Naive thymus-derived CD4-positive, alpha-beta T cell (primary cell): ENCODE measurements around the gene LARP1. TPM values are rescaled to one million over a fixed set of nuclear protein-coding genes. Genes with fewer than 3 reads are reported as not detected.

ENCODE experiments used
- ATAC-seq: fragments of 150-1000 bp; cut with Tn5 transposase; 2 replicates; pipeline ENCODE4 v1.10.0; 2021; ENCODE audit warnings: mild to moderate bottlenecking, moderate library complexity
- CTCF ChIA-PET: fragments of 350-600 bp; sonication (Branson Sonifier 250); formaldehyde crosslinking; loops from one replicate; lab custom pipeline; 2021; ENCODE audit warnings: antibody characterized with exemption; lab: Charles Lee
- POLR2A ChIA-PET: fragments of 350-600 bp; sonication (Branson Sonifier 250); formaldehyde crosslinking; loops from one replicate; lab custom pipeline; 2021; ENCODE audit warnings: antibody characterized with exemption, inconsistent platforms; lab: Charles Lee
- DNase-seq, 9 donors: peaks; one replicate each; pipeline versions ENCODE4 v3.0.0 to v3.0.0-alpha.2; 2020 to 2022; ENCODE audit warnings: mixed read lengths in 1 of 9
- H3K27ac ChIP-seq: one replicate; pipeline ENCODE4 v1.7.0; 2013; ENCODE audit warnings: mild to moderate bottlenecking, low read depth, low read length, moderate library complexity
- H3K27me3 ChIP-seq, 2 donors: one replicate each; pipeline ENCODE4 v1.7.0; 2013; ENCODE audit warnings: low read length in 2 of 2, mild to moderate bottlenecking in 2 of 2, moderate library complexity in 2 of 2; ENCODE audit not compliant: control insufficient read depth in 2 of 2, insufficient read depth in 2 of 2
- H3K36me3 ChIP-seq, 3 experiments: 1 replicate in 2 of 3; 2 replicates in 1 of 3; pipeline ENCODE4 v1.7.0; 2013; ENCODE audit warnings: low read length in 3 of 3, mild to moderate bottlenecking in 3 of 3, moderate library complexity in 1 of 3; ENCODE audit not compliant: insufficient read depth in 3 of 3, control insufficient read depth in 2 of 3
- H3K4me1 ChIP-seq, 2 donors: one replicate each; pipeline ENCODE4 v1.7.0; 2013; ENCODE audit warnings: low read length in 2 of 2, mild to moderate bottlenecking in 2 of 2, moderate library complexity in 1 of 2; ENCODE audit not compliant: control insufficient read depth in 2 of 2, insufficient read depth in 2 of 2
- H3K4me3 ChIP-seq: 2 replicates; pipeline ENCODE4 v1.7.0; 2013; ENCODE audit warnings: mild to moderate bottlenecking, low read length
- H3K9me3 ChIP-seq, 3 experiments: 1 replicate in 2 of 3; 2 replicates in 1 of 3; pipeline ENCODE4 v1.7.0; 2013; ENCODE audit warnings: low read length in 3 of 3; ENCODE audit not compliant: control insufficient read depth in 2 of 3
- H3K27ac Mint-ChIP-seq, 9 donors: one replicate each; pipeline ENCODE4 v1.8.0; 2020 to 2022; ENCODE audit warnings: mixed read lengths in 9 of 9, mild to moderate bottlenecking in 8 of 9, moderate library complexity in 5 of 9, inconsistent platforms in 2 of 9
- H3K27me3 Mint-ChIP-seq, 5 donors: one replicate each; pipeline ENCODE4 v1.8.0; 2021 to 2022; ENCODE audit warnings: mixed read lengths in 5 of 5, mild to moderate bottlenecking in 1 of 5
- H3K36me3 Mint-ChIP-seq, 5 donors: one replicate each; pipeline ENCODE4 v1.8.0; 2020 to 2022; ENCODE audit warnings: mixed read lengths in 5 of 5, mild to moderate bottlenecking in 3 of 5, inconsistent platforms in 1 of 5
- H3K4me1 Mint-ChIP-seq, 7 donors: one replicate each; pipeline ENCODE4 v1.8.0; 2020 to 2022; ENCODE audit warnings: mixed read lengths in 7 of 7, mild to moderate bottlenecking in 3 of 7, inconsistent platforms in 1 of 7
- H3K4me3 Mint-ChIP-seq, 10 donors: one replicate each; pipeline ENCODE4 v1.8.0; 2020 to 2022; ENCODE audit warnings: mild to moderate bottlenecking in 10 of 10, mixed read lengths in 10 of 10, moderate library complexity in 6 of 10, inconsistent platforms in 2 of 10
- H3K9me3 Mint-ChIP-seq, 11 donors: one replicate each; pipeline ENCODE4 v1.8.0; 2020 to 2022; ENCODE audit warnings: mixed read lengths in 11 of 11, mild to moderate bottlenecking in 4 of 11, inconsistent platforms in 1 of 11, moderate library complexity in 1 of 11
- intact Hi-C, 2 donors: fragments of 100-400 bp; cut with micrococcal nuclease; formaldehyde crosslinking; loops; one replicate each; pipeline ENCODE4 v1.15.1; 2023
- polyA plus RNA-seq, 2 donors: library from polyadenylated mRNA; unstranded; fragments of 300-500 nt; fragmentation: Illumina TruSeq; gene quantifications; one replicate each; pipeline ENCODE4 v1.2.3, GENCODE V29; 2021
- total RNA-seq, 6 experiments: library from RNA in 5 of 6; stranded (reverse) in 5 of 6; gene quantifications; 1 replicate in 5 of 6; 2 replicates in 1 of 6; pipeline ENCODE4 v1.2.3 and lab custom pipeline; 2021 to 2026

The LARP1 gene
- total and polyA plus RNA-seq, 7 experiments from 2014 or later = 12.2 to 217 (median 139) TPM

DNA sequence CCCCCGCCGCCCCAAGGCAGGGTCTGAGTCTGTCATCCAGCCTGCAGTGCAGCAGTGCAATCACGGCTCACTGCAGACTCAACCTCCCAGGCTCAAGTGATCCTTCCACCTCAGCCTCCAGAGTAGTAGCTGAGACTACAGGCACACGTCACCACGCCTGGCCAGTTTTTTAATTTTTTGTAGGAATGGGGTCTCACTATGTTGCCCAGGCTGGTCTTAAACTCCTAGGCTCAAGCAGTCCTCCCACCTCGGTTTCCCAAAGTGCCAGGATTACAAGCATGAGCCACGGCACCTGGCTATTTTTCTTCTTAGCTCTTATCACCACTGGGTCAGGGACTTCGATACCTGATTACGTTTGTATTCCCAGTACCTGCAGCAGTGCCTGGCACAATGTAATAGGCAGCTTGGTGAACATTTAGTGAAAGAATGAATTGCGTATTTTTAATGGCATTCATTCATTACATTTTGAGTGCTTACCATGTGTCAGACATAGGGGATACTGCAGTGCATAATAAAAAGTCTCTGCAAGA lies 10.3 kb downstream of the LARP1 start:
- Mint-ChIP-seq H3K27ac (peak overlapping the region in 8 of 9 donors; percentile 13 to 87 (median 71)), H3K36me3 (peaks cover 0 to 9% (median 0%) of the 10 kb centered on the region in 5 donors), H3K4me1 (peaks cover 60 to 86% (median 73%) of the 10 kb centered on the region in 7 donors), H3K9me3 (no peaks in the 10 kb centered on the region), H3K4me3 (peak overlapping the region in 8 of 10 donors; percentile 0 to 74 (median 43)), H3K27me3 (no peaks in the 10 kb centered on the region)
- intact Hi-C loops = no loop called here
- no peaks in the 10 kb centered on the region for H3K27me3 ChIP-seq
- no peaks in the 10 kb centered on the region for H3K36me3 ChIP-seq
- POLR2A ChIA-PET = no interaction called here
- H3K27ac ChIP-seq = peak overlapping the region; percentile 25
- DNase-seq = no peak
- H3K4me1 ChIP-seq = peaks cover 58 to 76% of the 10 kb centered on the region in 2 donors
- no peak overlapping the region for H3K4me3 ChIP-seq
- ATAC-seq = no peak
- H3K9me3 ChIP-seq = no peaks in the 10 kb centered on the region
- CTCF ChIA-PET = no interaction called here

DNA sequence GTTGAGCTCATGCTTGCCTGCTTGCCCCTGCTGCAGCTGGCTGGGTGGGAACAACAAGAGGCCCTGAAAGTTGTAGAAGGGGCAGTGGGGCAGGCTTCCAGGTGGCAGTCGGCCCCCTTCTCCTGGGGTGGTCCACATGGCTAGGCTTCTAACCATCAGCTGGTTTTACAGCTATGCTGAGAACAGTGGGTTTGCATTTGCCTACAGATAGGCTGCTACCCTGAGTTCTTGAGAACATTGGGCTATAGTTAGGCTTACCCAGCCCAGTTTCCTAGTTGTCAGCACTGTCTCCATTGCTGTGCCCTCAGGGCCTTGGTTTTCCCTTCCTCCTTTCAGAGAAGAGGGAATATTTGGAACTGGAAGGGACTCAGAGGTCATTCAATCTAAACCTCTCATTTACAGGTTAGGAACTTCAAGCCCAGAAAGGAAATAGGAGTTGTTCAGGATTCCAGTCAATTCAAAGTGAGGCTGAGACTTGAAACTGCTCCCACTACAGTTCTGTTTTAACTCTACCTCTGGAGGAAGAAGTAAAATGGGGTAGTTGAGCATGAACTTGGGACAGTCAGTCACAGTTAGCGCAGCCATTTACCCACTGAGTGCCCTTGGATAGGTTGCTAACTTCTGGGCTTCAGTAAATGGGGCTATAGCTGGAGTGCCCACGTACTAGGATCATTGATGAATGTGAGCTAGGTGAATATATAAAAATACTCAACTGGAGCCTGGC lies 11.5 kb downstream of the LARP1 start:
- ChIA-PET CTCF (no interaction called here), POLR2A (interaction anchor here (0.9 to 2.6 kb wide), 5 partner anchors 9 to 92 kb away, joined by 3 to 14 read pairs (median 3); partner anchors contain the start of gene CNOT8)
- H3K36me3 Mint-ChIP-seq = peaks cover 0 to 15% (median 0%) of the 10 kb centered on the region in 5 donors
- no peaks in the 10 kb centered on the region for H3K27me3 Mint-ChIP-seq
- H3K4me3 ChIP-seq = no peak overlapping the region
- H3K36me3 ChIP-seq = no peaks in the 10 kb centered on the region
- H3K4me1 Mint-ChIP-seq = peaks cover 58 to 86% (median 73%) of the 10 kb centered on the region in 7 donors
- intact Hi-C loops = loop anchor here in 1 of 2 donors (1.0 to 2.0 kb wide), 2 partner anchors 8 to 18 kb away; no protein-coding TSS in a partner anchor
- peak overlapping the region; percentile 4 to 82 (median 70) for H3K27ac Mint-ChIP-seq
- H3K27me3 ChIP-seq = no peaks in the 10 kb centered on the region
- no peaks in the 10 kb centered on the region for H3K9me3 Mint-ChIP-seq
- H3K4me3 Mint-ChIP-seq = peak overlapping the region in 8 of 10 donors; percentile 17 to 78 (median 56)
- H3K9me3 ChIP-seq = no peaks in the 10 kb centered on the region
- ATAC-seq = no peak
- DNase-seq = no peak
- peaks cover 47 to 72% of the 10 kb centered on the region in 2 donors for H3K4me1 ChIP-seq
- H3K27ac ChIP-seq = peak overlapping the region; percentile 25

DNA sequence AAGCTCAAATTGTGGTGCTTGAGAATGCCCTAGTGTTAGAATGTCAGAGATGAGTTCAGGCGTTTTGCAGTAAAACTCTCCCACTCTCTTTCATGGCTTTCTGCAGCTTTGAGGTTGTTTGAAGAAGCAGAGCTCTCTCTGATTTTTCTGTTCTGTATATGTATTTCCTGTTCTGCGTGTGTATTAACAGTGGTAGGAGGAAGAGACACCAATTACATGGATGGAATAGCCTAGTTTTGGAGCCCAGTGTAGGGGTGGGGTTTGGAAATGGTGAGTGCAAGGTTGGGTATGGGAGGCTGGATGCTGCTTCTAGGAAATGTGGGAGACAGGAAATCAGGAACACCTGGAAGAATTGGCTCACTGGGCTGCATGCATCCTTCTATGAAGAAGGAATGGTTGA lies 12.4 kb downstream of the LARP1 start:
- Mint-ChIP-seq H3K4me1 (peaks cover 55 to 86% (median 75%) of the 10 kb centered on the region in 7 donors), H3K36me3 (peaks cover 0 to 15% (median 0%) of the 10 kb centered on the region in 5 donors)

DNA sequence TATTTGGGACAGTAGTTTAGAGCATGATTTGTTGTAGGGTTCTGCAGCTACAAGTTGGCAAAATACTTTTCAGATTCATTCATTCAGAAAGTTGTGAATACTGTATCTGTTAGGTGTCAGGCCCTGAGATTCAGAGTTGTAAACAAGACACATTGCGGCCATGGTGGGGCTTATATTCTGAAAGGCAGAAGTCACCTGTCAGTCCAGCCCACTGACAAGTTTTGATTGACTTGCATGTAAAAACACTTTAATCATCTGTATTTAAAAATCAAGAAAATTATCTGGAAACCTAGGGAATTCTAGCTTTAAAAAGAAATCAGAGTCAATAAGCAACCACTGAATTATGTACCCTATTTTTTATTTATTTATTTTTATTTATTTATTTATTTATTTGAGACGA lies 13.0 kb downstream of the LARP1 start:
- DNase-seq (no peak), ATAC-seq (no peak)
- H3K36me3 Mint-ChIP-seq = peaks cover 0 to 15% (median 0%) of the 10 kb centered on the region in 5 donors
- H3K27me3 Mint-ChIP-seq = no peaks in the 10 kb centered on the region
- ChIA-PET POLR2A (interaction anchor here (0.6 to 2.6 kb wide), 3 partner anchors 8 to 78 kb away, joined by 3 to 14 read pairs (median 4); no protein-coding TSS in a partner anchor), CTCF (interaction anchor here (0.7 kb wide), 1 partner anchor 12 kb away, joined by 3 read pairs; no protein-coding TSS in a partner anchor)
- peaks cover 58 to 89% (median 76%) of the 10 kb centered on the region in 7 donors for H3K4me1 Mint-ChIP-seq
- no peak overlapping the region for H3K4me3 ChIP-seq
- no peaks in the 10 kb centered on the region for H3K9me3 Mint-ChIP-seq
- H3K9me3 ChIP-seq = no peaks in the 10 kb centered on the region
- peak overlapping the region in 8 of 10 donors; percentile 50 to 82 (median 68) for H3K4me3 Mint-ChIP-seq
- no peaks in the 10 kb centered on the region for H3K36me3 ChIP-seq
- no peak overlapping the region for H3K27ac ChIP-seq
- peak overlapping the region in 7 of 9 donors; percentile 4 to 78 (median 72) for H3K27ac Mint-ChIP-seq
- intact Hi-C loops = no loop called here
- H3K27me3 ChIP-seq = no peaks in the 10 kb centered on the region
- H3K4me1 ChIP-seq = peaks cover 37 to 76% of the 10 kb centered on the region in 2 donors

More for the DNA sequence above, 12.4 kb downstream of the LARP1 start:
- ATAC-seq (peak; percentile 73), DNase-seq (peak in 6 of 9 donors; percentile 21 to 51 (median 42))
- H3K27me3 Mint-ChIP-seq = no peaks in the 10 kb centered on the region
- H3K4me1 ChIP-seq = peaks cover 38 to 77% of the 10 kb centered on the region in 2 donors
- H3K4me3 ChIP-seq = no peak overlapping the region
- H3K27ac Mint-ChIP-seq = peak overlapping the region; percentile 4 to 78 (median 64)
- no peaks in the 10 kb centered on the region for H3K9me3 ChIP-seq
- intact Hi-C loops = loop anchor here in 1 of 2 donors (1.0 to 2.0 kb wide), 2 partner anchors 9 to 17 kb away; no protein-coding TSS in a partner anchor
- H3K27ac ChIP-seq = peak overlapping the region; percentile 25
- CTCF ChIA-PET = no interaction called here
- no peaks in the 10 kb centered on the region for H3K9me3 Mint-ChIP-seq
- H3K27me3 ChIP-seq = no peaks in the 10 kb centered on the region
- POLR2A ChIA-PET = interaction anchor here (0.6 to 2.6 kb wide), 4 partner anchors 9 to 91 kb away, joined by 3 to 14 read pairs (median 4); partner anchors contain the start of gene CNOT8
- no peaks in the 10 kb centered on the region for H3K36me3 ChIP-seq
- H3K4me3 Mint-ChIP-seq = peak overlapping the region; percentile 4 to 82 (median 67)

DNA sequence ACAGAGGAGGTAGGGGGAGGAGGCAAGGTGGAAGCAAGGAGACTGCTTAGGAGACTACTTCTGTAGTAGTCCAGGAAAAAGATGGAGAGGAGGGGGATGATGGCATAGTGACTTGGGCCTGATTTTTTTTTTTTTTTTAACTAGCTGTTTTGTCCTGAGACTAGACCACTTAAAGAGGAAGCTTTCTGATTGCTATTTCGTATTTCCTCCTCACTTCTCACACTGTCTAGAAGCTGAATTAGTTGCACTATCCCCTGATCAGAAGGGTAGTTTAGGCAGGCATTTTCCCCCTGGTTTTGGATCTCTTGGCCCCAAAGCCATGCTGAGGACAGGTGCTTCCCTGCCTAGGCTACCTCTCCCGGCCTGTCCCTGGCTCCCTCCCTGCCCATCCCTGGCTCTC lies 14.9 kb downstream of the LARP1 start:
- peak; percentile 38 for ATAC-seq
- H3K36me3 Mint-ChIP-seq = peaks cover 0 to 11% (median 0%) of the 10 kb centered on the region in 5 donors
- H3K27ac Mint-ChIP-seq = peak overlapping the region; percentile 38 to 89 (median 74)
- peak overlapping the region; percentile 33 for H3K27ac ChIP-seq
- no peaks in the 10 kb centered on the region for H3K9me3 Mint-ChIP-seq
- no peak for DNase-seq
- POLR2A ChIA-PET = interaction anchor here (0.6 to 0.7 kb wide), 2 partner anchors 10 to 175 kb away, joined by 3 to 6 read pairs; no protein-coding TSS in a partner anchor
- CTCF ChIA-PET = interaction anchor here (1.1 kb wide), 1 partner anchor 31 kb away, joined by 3 read pairs; no protein-coding TSS in a partner anchor
- no peaks in the 10 kb centered on the region for H3K36me3 ChIP-seq
- peak overlapping the region in 8 of 10 donors; percentile 14 to 79 (median 48) for H3K4me3 Mint-ChIP-seq
- no peaks in the 10 kb centered on the region for H3K27me3 ChIP-seq
- no peaks in the 10 kb centered on the region for H3K9me3 ChIP-seq
- H3K4me1 ChIP-seq = peaks cover 53 to 85% of the 10 kb centered on the region in 2 donors
- peaks cover 64 to 96% (median 88%) of the 10 kb centered on the region in 7 donors for H3K4me1 Mint-ChIP-seq
- H3K4me3 ChIP-seq = no peak overlapping the region
- no peaks in the 10 kb centered on the region for H3K27me3 Mint-ChIP-seq
- intact Hi-C loops = no loop called here

DNA sequence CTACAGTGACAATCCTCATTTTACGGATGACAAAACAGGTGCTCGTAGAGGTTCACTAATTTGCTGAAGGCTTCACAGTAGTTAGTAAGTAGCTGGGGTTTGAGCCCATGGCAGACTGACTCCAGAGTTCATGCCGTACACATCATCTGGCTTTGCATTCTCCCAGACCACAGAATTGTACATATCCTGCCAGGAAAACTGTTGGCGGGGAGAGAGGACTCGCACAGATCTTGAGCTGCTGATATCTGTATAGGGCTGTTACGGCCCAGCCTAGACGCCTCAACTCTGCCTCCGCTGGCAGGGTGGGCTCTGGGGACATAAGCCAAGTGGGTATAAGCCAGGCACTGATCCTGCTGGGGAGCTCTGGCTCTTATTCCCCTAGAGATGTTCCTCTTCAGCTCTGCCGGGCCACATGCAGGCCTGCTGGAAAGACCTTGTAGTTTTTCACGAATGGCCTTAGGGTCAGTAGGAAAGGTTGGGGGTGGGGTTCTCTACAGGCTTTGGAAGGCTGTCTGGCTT lies 16.3 kb downstream of the LARP1 start:
- Mint-ChIP-seq H3K27me3 (no peaks in the 10 kb centered on the region), H3K36me3 (peaks cover 0 to 10% (median 0%) of the 10 kb centered on the region in 5 donors), H3K27ac (peak overlapping the region in 7 of 9 donors; percentile 34 to 84 (median 47)), H3K9me3 (no peaks in the 10 kb centered on the region), H3K4me3 (peak overlapping the region in 6 of 10 donors; percentile 14 to 79 (median 24)), H3K4me1 (peaks cover 54 to 96% (median 88%) of the 10 kb centered on the region in 7 donors)
- Histone ChIP-seq H3K4me3 (no peak overlapping the region), H3K27me3 (no peaks in the 10 kb centered on the region), H3K36me3 (no peaks in the 10 kb centered on the region), H3K4me1 (peaks cover 49 to 76% of the 10 kb centered on the region in 2 donors), H3K27ac (no peak overlapping the region), H3K9me3 (no peaks in the 10 kb centered on the region)
- DNase-seq (no peak), ATAC-seq (no peak)
- POLR2A ChIA-PET = no interaction called here
- CTCF ChIA-PET = no interaction called here
- intact Hi-C loops = no loop called here
